ENCODE data around the gene EYA3. TPM values are rescaled to one million over a fixed set of nuclear protein-coding genes. Genes with fewer than 3 reads are reported as not detected.

The EYA3 gene
- total RNA-seq, 1 donor from 2014 or later, result 9.2 TPM

- DNase-seq, result no peak
These were observed 17.5 kb downstream of the EYA3 start for GRCh38 chr1:28070725-28071593.

- DNase-seq, result no peak
These were observed 20.8 kb downstream of the EYA3 start for GRCh38 chr1:28067523-28068090.

GRCh38 chr1:28066393-28067154, 21.8 kb downstream of the EYA3 start:
- DNase-seq, result no peak

GRCh38 chr1:28064064-28064463, 24.3 kb downstream of the EYA3 start:
- DNase-seq, result no peak

GRCh38 chr1:28062806-28063205, 25.6 kb downstream of the EYA3 start:
- DNase-seq, result no peak

GRCh38 chr1:28058971-28059878, 29.2 kb downstream of the EYA3 start:
- no peak for DNase-seq

GRCh38 chr1:28058168-28058567, 30.2 kb downstream of the EYA3 start:
- DNase-seq, result no peak

GRCh38 chr1:28056129-28056925, 32.1 kb downstream of the EYA3 start:
- no peak for DNase-seq

GRCh38 chr1:28050776-28051175, 37.6 kb downstream of the EYA3 start:
- DNase-seq, result no peak

- no peak for DNase-seq
These were observed 41.7 kb downstream of the EYA3 start for GRCh38 chr1:28046716-28047115.

- DNase-seq, result no peak
These were observed 42.6 kb downstream of the EYA3 start for GRCh38 chr1:28045777-28046176.

- no peak for DNase-seq
These were observed 44.0 kb downstream of the EYA3 start for GRCh38 chr1:28044399-28044798.

GRCh38 chr1:28039341-28039740, 49.1 kb downstream of the EYA3 start:
- no peak for DNase-seq

- no peak for DNase-seq
These were observed 50.5 kb downstream of the EYA3 start for GRCh38 chr1:28037946-28038345.

GRCh38 chr1:28037206-28037605, 51.2 kb downstream of the EYA3 start:
- DNase-seq, result no peak

GRCh38 chr1:28036431-28036830, 52.0 kb downstream of the EYA3 start:
- DNase-seq, result no peak

- no peak for DNase-seq
These were observed 53.0 kb downstream of the EYA3 start for GRCh38 chr1:28035420-28035819.

GRCh38 chr1:28032281-28032680, 56.1 kb downstream of the EYA3 start:
- DNase-seq, result no peak

GRCh38 chr1:28031173-28031572, 57.2 kb downstream of the EYA3 start:
- DNase-seq, result no peak

- DNase-seq, result no peak
These were observed 59.3 kb downstream of the EYA3 start for GRCh38 chr1:28028873-28029654.

All from occipital lobe (tissue), 2 donors.